ENCODE measurements around the gene GLG1. TPM values are rescaled to one million over a fixed set of nuclear protein-coding genes. Genes with fewer than 3 reads are reported as not detected.

The GLG1 gene
- total RNA-seq, 1 experiment from 2014 or later = 99.1 TPM

DNA sequence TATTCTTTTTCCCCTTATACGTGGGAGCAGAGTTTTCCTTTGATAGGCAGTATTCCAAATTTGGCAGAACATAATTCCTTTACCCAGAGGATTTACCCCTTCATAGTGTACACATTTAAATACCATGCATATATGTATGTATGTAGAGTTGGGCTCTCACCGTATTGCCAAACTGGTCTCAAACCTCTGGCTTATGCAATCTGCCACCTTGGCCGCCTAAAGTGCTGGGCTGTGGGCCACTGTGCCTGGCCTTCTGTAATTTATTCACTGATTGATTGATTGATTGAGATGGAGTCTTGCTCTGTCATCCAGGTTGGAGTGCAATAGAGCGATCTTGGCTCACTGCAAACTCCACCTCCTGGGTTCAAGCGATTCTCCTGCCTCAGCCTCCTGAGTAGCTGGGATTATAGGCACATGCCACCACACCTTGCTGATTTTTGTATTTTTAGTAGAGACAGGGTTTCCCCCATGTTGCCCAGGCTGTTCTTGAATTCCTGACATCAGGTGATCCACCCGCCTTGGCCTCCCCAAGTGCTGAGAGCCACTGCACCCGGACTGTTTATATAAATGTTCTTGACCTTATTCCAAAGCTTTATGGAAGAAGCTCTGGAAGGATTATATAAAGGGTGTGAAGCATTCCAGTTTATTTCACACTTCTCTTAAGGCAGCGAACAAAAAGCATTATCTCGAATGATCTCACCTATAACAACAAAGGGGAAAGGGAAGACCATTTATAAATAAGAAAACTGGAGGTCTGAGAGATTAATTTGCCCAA is 14.9 kb downstream of the GLG1 start:
- H3K36me3 Mint-ChIP-seq (ENCODE audit: insufficient read depth, unreplicated experiment) = peaks cover 15% of the 10 kb centered on the region
- no TSS peak for BruUV-seq (replicated peaks)
- H3K4me1 Mint-ChIP-seq (ENCODE audit: insufficient read depth, unreplicated experiment) = peaks cover 6% of the 10 kb centered on the region
- DNase-seq (ENCODE audit: unreplicated experiment) = no peak
- TF ChIP-seq, protein P1, sequence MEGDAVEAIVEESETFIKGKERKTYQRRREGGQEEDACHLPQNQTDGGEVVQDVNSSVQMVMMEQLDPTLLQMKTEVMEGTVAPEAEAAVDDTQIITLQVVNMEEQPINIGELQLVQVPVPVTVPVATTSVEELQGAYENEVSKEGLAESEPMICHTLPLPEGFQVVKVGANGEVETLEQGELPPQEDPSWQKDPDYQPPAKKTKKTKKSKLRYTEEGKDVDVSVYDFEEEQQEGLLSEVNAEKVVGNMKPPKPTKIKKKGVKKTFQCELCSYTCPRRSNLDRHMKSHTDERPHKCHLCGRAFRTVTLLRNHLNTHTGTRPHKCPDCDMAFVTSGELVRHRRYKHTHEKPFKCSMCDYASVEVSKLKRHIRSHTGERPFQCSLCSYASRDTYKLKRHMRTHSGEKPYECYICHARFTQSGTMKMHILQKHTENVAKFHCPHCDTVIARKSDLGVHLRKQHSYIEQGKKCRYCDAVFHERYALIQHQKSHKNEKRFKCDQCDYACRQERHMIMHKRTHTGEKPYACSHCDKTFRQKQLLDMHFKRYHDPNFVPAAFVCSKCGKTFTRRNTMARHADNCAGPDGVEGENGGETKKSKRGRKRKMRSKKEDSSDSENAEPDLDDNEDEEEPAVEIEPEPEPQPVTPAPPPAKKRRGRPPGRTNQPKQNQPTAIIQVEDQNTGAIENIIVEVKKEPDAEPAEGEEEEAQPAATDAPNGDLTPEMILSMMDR (IDR thresholded peaks at IDR 0.05; ENCODE audit: unreplicated experiment) = no peak
- no peaks in the 10 kb centered on the region for H3K27me3 Mint-ChIP-seq (ENCODE audit: insufficient read depth, unreplicated experiment)
- ChIA-PET CTCF (interaction anchor here (0.6 to 1.2 kb wide), 2 partner anchors 9 to 1104 kb away, joined by 3 to 4 read pairs; no protein-coding TSS in a partner anchor), POLR2A (interaction anchor here (1.2 kb wide), 1 partner anchor 15 kb away, joined by 6 read pairs; the partner anchor contains the start of gene GLG1)
- no peaks in the 10 kb centered on the region for H3K9me3 Mint-ChIP-seq (ENCODE audit: unreplicated experiment)
- intact Hi-C loops (cut with micrococcal nuclease) = no loop called here
- no peak overlapping the region for H3K4me3 Mint-ChIP-seq (ENCODE audit: unreplicated experiment)
- no peak overlapping the region for H3K27ac Mint-ChIP-seq (ENCODE audit: low read depth, unreplicated experiment)

GRCh38 chr16:74586948-74587347 is 20.0 kb downstream of the GLG1 start:
- Mint-ChIP-seq H3K27me3 (ENCODE audit: insufficient read depth, unreplicated experiment) (no peaks in the 10 kb centered on the region), H3K9me3 (ENCODE audit: unreplicated experiment) (no peaks in the 10 kb centered on the region), H3K4me3 (ENCODE audit: unreplicated experiment) (no peak overlapping the region), H3K4me1 (ENCODE audit: insufficient read depth, unreplicated experiment) (peaks cover 15% of the 10 kb centered on the region), H3K27ac (ENCODE audit: low read depth, unreplicated experiment) (no peak overlapping the region), H3K36me3 (ENCODE audit: insufficient read depth, unreplicated experiment) (peaks cover 13% of the 10 kb centered on the region)
- TF ChIP-seq, protein P1 (IDR thresholded peaks at IDR 0.05; ENCODE audit: unreplicated experiment) = no peak
- BruUV-seq (replicated peaks) = no TSS peak
- POLR2A ChIA-PET = interaction anchor here (0.7 to 1.6 kb wide), 5 partner anchors 9 to 103 kb away, joined by 3 to 6 read pairs (median 3); no protein-coding TSS in a partner anchor
- CTCF ChIA-PET = interaction anchor here (0.7 kb wide), 1 partner anchor 17 kb away, joined by 3 read pairs; no protein-coding TSS in a partner anchor
- DNase-seq (ENCODE audit: unreplicated experiment) = no peak
- intact Hi-C loops (cut with micrococcal nuclease) = no loop called here

- peaks cover 13% of the 10 kb centered on the region for H3K36me3 Mint-ChIP-seq (ENCODE audit: insufficient read depth, unreplicated experiment)
- no TSS peak for BruUV-seq (replicated peaks)
- H3K4me1 Mint-ChIP-seq (ENCODE audit: insufficient read depth, unreplicated experiment) = peaks cover 15% of the 10 kb centered on the region
- no peaks in the 10 kb centered on the region for H3K9me3 Mint-ChIP-seq (ENCODE audit: unreplicated experiment)
- H3K4me3 Mint-ChIP-seq (ENCODE audit: unreplicated experiment) = no peak overlapping the region
- DNase-seq (ENCODE audit: unreplicated experiment) = no peak
- H3K27me3 Mint-ChIP-seq (ENCODE audit: insufficient read depth, unreplicated experiment) = no peaks in the 10 kb centered on the region
- intact Hi-C loops (cut with micrococcal nuclease) = no loop called here
- CTCF ChIA-PET = interaction anchor here (0.6 to 1.0 kb wide), 5 partner anchors 19 to 954 kb away, joined by 3 to 6 read pairs (median 3); no protein-coding TSS in a partner anchor
- TF ChIP-seq, protein P1 (IDR thresholded peaks at IDR 0.05; ENCODE audit: unreplicated experiment) = no peak
- H3K27ac Mint-ChIP-seq (ENCODE audit: low read depth, unreplicated experiment) = no peak overlapping the region
- POLR2A ChIA-PET = interaction anchor here (0.9 to 1.4 kb wide), 2 partner anchors 8 to 15 kb away, joined by 4 to 6 read pairs; no protein-coding TSS in a partner anchor
These were observed 21.0 kb downstream of the GLG1 start for GRCh38 chr16:74585846-74586443.

Data from MCF 10A (cell line).